GM10266 (cell line): ENCODE measurements around the gene TBX1.

ENCODE experiments used
- DNase-seq: peaks from one replicate; pipeline ENCODE4 v3.0.0; 2012; ENCODE audit errors: extremely low spot score
- TF ChIP-seq, protein P1 (sequence below): IDR thresholded peaks from 2 replicates; pipeline ENCODE4 v1.5.1; 2012; ENCODE audit warnings: mild to moderate bottlenecking, low read depth; ENCODE audit not compliant: control insufficient read depth, insufficient read depth; ENCODE audit errors: missing control alignments

The TBX1 gene

DNA sequence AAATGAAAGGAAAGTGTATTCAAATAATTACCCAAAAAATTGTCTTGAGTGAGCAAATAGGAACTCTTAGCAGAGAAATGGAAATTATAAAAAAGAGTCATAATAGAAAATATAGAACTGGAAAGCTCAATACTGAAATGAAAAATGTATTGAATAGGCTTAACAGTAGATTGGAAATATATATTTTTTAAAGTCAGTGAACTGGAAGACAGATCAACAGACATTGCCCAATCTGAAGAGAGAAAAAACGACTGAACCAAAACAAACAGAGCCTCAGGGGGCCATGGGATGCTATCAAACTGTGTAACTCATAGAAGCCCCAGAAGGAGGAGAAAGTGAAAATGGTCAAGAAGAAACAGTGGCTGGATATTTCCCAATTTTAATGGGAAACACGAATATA lies 32.6 kb downstream of the TBX1 start:
- no peak for DNase-seq
- TF ChIP-seq, protein P1, sequence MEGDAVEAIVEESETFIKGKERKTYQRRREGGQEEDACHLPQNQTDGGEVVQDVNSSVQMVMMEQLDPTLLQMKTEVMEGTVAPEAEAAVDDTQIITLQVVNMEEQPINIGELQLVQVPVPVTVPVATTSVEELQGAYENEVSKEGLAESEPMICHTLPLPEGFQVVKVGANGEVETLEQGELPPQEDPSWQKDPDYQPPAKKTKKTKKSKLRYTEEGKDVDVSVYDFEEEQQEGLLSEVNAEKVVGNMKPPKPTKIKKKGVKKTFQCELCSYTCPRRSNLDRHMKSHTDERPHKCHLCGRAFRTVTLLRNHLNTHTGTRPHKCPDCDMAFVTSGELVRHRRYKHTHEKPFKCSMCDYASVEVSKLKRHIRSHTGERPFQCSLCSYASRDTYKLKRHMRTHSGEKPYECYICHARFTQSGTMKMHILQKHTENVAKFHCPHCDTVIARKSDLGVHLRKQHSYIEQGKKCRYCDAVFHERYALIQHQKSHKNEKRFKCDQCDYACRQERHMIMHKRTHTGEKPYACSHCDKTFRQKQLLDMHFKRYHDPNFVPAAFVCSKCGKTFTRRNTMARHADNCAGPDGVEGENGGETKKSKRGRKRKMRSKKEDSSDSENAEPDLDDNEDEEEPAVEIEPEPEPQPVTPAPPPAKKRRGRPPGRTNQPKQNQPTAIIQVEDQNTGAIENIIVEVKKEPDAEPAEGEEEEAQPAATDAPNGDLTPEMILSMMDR = no peak

DNA sequence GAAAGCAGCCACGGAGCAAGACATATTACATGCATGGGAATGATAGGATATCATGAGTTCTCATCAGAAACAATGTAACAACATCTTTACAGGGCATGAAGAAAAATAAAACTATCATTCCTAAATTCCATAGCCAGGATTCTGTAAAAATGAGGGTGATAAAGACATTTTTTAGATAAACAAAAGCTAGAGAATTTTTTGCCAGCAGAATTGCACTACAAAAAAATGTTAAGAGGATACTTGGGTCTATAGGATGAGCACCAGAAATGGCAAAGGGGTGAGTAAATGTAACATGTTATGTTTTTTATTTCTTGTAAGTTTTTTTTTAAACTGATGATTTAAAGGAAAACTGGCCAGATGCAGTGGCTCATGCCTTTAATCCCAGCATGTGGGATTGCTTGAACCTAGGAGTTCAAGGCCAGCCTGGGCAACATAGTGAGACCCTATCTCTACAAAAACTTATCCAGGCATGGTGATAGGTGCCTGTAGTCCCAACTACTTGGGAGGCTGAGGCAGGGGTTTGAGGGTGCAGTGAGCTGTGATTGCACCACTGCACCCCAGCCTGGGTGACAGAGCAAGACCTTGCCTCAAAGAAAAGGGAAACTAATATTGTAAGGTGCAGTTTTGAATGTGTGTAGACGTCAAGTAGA lies 33.2 kb downstream of the TBX1 start:
- DNase-seq = no peak
- TF ChIP-seq, protein P1 = no peak

DNA sequence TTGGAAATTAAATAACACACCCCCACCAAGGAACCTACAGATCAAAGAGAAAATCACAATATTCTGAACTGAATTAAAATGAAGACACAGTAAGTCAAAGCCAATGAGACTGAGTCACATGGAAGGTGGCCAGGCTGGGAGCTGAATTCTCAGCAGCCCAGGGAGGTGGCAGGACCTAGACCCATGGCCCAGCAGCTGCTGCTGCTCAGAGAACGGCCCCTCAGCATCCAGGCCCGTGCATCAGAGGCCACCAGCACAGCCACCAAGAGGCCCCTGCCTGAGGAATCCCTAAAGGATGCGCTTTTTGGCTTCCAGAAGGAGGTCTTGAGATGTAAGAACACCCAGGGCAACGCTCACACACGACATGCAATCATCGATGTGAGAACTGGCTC lies 35.0 kb downstream of the TBX1 start:
- DNase-seq = no peak
- TF ChIP-seq, protein P1 = no peak

DNA sequence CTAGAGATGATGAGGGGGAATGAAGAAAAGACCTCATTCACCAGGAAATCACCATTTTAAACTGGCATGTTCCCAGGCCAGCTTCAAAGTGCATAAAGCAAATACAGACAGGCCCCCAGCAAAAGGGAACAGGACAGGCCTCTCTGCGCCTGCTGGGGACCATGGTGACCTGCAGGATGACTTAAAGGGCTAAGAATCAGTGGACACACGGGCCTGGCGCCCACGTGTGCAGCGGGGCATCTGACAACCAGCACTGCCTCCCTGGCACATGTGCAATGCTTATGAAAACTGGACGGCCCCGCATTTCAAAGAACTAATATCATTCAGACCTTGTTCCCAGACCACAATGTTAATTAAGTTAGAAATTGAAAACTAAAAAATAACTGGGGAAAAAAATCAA lies 35.6 kb downstream of the TBX1 start:
- no peak for DNase-seq
- TF ChIP-seq, protein P1 = no peak

DNA sequence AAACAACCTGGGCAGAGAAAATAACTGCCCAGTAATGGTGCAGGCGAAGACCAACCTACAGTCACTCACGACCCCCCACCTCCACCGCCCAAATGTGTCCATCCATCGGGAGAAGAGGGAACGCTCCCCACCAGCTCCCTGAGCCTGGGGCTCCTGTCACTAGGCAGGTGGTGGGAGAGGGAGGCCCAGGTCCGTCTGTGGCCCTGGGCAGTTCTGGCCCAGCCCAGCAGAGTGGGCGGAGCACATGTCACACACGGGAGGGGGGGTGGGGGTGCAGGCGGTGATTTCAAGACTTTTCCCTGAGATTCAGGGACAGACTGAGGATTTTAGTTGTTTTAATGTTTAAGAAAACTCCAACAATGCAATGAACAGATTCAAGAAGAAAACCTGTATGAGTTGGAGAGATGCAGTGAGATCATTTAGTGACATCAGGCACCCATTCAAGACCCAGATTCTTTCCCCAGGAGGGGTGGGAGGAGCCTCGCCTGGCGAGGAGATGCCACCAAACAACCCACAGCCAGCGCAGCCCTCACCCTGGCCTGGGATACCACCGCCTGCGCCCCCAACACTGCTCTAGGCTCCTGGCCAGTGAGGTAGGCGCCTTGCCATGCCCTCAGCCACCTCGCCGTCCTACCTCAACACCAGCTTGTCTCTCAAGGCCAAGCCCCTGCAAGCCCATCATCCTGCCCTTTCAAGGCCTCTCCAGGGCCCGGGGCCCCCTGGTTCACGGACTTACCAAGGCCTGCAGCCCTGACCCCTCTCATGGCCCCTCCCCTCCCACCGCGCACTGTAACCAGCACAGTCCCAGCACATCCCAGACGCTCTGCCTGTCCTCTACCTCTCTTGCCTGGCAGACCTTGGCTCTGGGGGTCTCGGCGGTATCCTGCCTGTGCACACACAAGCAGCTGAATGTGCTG lies 36.8 kb downstream of the TBX1 start:
- no peak for DNase-seq
- TF ChIP-seq, protein P1 = no peak

DNA sequence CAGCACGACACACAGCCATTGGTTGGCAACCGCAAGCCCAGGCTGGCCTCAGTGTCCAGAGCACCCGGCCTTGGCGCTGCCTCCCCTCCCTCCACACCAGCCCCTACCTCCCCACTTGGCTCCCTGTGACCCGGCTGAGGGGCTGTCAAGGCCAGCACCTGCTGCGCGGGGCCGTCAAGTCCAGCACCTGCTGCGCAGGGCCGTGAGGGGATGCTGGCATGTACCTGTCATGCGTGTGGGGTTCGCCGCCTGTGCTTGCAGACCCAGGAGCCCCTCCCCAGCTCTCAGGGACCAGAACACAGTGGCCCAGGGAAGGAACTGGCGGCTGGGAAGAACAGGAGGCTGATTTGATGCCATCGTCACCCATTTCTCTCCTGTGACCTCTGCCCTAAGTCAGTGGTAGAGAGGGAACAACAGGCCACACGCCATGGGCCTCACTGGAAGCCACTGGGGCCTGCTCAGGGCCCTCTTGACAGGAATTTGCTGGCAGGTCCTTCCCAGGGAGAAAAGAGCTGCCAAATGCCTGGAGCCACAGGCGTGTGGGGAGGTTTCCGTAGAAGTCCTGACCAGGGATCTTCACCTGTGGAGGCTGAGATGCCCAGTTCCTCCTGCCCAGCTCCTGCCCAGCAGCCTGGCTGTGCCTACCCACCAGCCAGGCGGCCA lies 37.6 kb downstream of the TBX1 start:
- DNase-seq = no peak
- TF ChIP-seq, protein P1 = no peak
